Kidney tubule cell (primary cell): ENCODE results near the gene TEX14.
A peak's percentile ranks its signal among the peaks of the same experiment; 100 is the strongest.
"Not testable (repeated sequence)": the region's sequence is repeated elsewhere in the genome, so short reads cannot be mapped to it uniquely, and the experiment has no call there.

ENCODE experiments used
- DNase-seq: peaks from one replicate; pipeline ENCODE4 v3.0.0-alpha.2; 2018; ENCODE audit warnings: low spot score

Gene TEX14

DNA sequence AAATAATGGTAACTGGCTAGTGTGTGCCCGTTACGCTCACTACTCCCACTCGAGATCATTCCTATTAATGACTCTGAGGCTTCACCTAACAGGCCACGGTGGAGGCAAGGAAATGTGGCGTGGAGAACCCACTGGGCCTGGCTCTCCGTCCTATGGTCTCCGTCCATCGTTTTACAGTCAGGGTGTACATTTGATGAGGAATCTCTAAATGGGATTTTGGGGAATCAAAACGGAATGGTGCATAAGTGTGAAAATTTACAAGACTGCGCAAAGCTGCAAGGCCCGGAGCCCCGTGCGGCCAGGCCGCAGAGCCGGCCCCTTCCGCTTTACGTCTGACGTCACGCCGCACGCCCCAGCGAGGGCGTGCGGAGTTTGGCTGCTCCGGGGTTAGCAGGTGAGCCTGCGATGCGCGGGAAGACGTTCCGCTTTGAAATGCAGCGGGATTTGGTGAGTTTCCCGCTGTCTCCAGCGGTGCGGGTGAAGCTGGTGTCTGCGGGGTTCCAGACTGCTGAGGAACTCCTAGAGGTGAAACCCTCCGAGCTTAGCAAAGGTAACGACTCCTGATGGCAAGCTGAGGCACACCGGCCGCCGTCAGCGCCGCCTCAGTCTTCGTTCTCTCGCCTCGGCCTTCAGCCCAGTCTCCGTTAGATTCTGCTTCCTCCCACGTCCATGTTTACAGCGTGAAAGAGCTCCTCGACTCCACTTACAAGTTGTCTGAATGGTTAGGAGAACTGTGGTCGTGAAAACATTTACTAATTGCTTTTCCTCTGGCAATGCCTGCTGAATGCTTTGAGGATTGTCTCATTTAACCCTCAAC, 602 bp upstream of the TEX14 start, which contains the start of gene RAD51C:
TSS of gene RAD51C (plus strand) at position 364 of the 817 bp plus-strand sequence. CDS start at position 406, 42 bp downstream.
- peak; percentile 91 for DNase-seq

- DNase-seq: not testable (repeated sequence)
These were observed 1.8 kb downstream of the TEX14 start for GRCh38 chr17:58690033-58690432.

GRCh38 chr17:58688521-58688920, 3.3 kb downstream of the TEX14 start:
- DNase-seq: no peak

DNA sequence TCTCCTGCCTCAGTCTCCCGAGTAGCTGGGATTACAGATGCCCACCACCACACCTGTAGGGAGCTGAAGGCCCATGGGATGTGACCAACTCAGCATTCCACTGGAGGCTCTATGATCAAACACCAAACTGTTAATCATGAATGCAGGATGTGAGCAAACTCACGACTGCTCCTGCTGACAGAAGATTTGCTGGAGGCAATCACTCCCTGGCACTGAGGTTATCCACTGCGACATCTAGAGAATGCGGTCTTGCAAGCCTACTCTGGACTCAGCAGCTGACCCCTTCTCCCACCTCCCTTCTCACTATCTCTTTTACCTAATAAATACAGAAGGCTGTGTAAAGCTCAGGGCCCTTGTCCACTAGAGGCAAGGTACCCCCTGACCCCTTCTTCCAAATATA, 4.9 kb downstream of the TEX14 start:
- peak; percentile 33 for DNase-seq

DNA sequence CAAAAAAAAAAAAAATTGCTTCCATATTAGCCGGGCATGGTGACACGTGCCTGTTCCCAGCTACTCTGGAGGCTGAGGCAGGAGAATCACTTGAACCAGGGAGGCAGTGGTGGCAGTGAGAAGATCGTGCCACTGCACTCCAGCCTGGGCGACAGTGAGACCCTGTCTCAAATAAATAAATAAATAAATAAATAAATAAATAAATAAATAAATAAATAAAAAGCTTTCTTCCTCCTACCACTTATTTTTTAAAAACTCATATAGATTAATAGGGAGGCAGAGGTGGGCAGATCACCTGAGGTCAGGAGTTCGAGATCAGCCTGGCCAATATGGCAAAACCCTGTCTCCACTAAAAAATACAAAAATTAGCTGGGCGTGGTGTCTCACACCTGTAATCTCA, 7.4 kb downstream of the TEX14 start:
- not testable (repeated sequence) for DNase-seq

- no peak for DNase-seq
These were observed 7.8 kb downstream of the TEX14 start for GRCh38 chr17:58684003-58684402.

DNA sequence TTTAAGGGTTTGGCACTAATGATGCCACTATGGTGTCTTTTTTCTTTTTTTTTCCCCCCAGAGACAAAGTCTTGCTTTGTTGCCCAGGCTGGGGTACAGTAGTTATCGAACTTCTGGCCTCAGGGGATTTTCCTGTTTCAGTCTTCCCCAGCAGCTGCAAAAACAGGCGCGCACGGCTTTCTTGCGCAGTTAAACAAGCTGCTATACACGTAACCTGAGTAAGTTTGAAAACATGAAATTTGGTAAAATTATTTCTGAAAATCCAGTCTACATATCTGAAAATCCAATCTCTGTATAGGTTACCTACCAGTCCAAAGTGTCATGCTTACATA, 11.8 kb downstream of the TEX14 start:
- DNase-seq: no peak

- DNase-seq: peak; percentile 68
These were observed 12.4 kb downstream of the TEX14 start for GRCh38 chr17:58679263-58680037.

DNA sequence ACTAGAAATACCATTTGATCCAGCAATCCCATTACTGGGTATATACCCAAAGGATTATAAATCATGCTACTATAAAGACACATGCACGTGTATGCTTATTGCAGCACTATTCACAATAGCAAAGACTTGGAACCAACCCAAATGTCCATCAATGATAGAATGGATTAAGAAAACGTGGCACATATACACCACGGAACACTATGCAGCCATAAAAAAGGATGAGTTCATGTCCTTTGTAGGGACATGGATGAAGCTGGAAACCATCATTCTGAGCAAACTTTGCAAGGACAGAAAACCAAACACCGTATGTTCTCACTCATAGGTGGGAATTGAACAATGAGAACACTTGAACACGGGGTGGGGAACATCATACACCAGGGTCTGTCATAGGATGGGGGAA, 13.6 kb downstream of the TEX14 start:
- not testable (repeated sequence) for DNase-seq

- no peak for DNase-seq
These were observed 14.5 kb downstream of the TEX14 start for GRCh38 chr17:58677194-58677880.

GRCh38 chr17:58671969-58672368, 19.9 kb downstream of the TEX14 start:
- DNase-seq: no peak

DNA sequence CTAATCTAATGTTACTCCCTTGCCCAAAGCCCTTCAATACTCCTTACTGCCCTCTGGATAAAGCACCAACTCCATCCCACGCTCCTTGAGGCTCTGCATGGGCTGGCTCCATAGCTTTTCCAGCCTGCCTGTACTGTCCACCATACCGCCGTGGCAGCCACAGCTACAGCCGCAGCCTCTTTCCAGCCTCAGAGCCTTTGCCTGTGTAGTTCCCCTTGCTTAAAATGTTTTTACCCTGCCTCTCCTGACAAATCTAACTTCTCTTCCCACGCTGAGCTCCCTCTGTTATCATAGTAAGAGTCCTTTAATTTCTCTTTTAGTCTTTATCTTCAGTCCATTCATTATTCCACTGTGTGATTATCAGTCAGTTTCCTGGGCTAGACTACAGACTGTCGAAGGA, 22.0 kb downstream of the TEX14 start:
- no peak for DNase-seq

GRCh38 chr17:58668598-58668935, 23.3 kb downstream of the TEX14 start:
- DNase-seq: no peak

DNA sequence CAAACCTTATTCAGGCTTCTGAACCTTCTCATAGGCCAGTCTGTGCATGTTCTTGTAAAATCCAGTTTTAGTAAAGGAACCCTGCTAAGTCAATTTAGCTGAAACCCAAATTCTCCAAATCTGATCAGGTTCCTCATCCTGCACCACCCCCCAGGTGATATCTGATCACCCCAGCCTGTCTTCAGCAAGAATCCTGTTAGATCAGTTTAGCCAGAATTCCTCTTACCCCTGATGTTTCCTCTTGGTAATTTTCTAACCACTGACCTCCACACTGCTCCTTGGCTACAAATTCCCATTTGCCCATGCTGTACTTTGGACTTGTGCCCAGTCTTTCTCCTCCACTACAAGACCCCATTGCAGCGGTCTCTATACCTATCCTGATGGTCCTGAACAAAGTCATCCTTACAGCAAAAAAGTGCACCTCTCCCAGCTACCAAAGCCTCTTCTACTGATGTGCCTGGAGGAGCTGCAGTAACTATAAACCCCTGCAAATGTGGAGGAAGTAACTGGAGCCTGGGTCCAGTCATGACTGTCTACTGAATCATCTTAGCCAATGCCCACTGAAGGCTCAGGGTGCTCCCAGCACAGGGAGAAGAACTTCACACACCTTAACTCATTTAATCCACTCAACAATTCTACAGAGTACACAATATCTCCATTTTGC, 23.8 kb downstream of the TEX14 start:
- DNase-seq: peak; percentile 74

GRCh38 chr17:58666858-58667267, 25.0 kb downstream of the TEX14 start:
- peak; percentile 25 for DNase-seq

DNA sequence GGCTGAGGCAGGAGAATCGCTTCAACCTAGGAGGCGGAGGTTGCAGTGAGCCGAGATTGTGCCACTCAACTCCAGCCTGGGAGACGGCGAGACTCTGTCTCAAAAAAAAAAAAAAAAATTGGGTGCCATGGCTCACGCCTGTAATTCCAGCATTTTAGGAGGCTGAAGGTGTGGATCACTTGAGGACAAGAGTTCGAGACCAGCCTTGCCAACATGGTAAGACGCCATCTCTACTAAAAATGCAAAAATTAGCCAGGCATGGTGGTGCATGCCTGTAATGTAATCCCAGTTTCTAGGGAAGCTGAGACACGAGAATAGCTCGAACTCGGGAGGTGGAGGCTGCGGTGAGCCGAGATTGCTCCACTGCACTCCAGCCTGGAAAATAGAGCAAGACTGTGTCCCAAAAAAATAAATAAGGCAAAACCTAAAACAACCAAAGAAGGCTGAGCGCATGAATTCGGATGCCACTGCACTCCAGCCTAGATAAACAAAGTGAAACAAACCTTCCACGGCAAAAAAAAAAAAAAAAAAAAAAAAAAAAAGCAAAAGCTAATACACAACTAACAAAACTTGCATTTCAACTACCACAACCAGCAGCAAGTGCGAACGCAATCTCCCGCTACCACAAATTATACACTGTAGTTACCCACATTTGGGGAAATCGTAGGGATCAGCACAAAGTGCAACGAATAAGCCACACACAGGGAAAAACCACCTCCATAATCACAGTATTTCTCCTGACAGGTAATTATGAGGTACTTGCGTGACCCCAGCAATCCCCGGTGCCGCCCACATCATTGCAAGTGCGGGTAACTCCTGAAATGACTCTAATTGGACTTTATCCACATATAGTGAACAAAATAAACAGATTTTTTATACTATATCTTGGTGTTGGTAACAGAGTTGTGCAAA, 25.6 kb downstream of the TEX14 start:
- DNase-seq: no peak

- no peak for DNase-seq
These were observed 27.5 kb downstream of the TEX14 start for GRCh38 chr17:58664302-58664701.

GRCh38 chr17:58661499-58661898, 30.3 kb downstream of the TEX14 start:
- no peak for DNase-seq

DNA sequence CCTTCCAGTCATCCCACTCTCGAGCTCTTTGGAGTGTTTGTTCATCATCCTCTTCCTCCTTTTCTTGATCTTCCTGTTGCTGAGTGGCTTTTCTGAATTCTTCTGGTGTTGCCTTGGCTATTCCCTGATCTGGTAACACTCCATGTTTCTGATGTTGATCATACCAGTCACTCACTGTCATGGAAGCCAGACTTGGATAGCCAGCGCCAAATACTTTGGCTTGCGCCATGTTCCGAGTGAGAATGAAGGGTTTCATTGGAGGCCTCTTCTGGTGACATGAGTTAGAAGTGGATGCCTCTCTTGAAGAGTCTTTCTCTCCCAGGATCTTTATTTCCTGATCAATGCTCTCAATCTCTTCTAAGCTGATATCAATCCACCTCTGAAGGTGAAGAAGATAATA, 31.2 kb downstream of the TEX14 start:
- no peak for DNase-seq

GRCh38 chr17:58659714-58660084, 32.1 kb downstream of the TEX14 start:
- not testable (repeated sequence) for DNase-seq
